HepG2 (cell line): ENCODE results near the gene SEMA3C. TPM values are rescaled to one million over a fixed set of nuclear protein-coding genes. Genes with fewer than 3 reads are reported as not detected.

Source experiments
- ATAC-seq: fragments of 200-7000 bp; cut with Tn5 transposase; 3 replicates; pipeline ENCODE4 v1.9.1; 2020; ENCODE audit warnings: mild to moderate bottlenecking, moderate library complexity
- BruUV-seq: library from RNA; stranded (reverse); fragments of 400-500 nt; replicated peaks from 2 replicates; lab custom pipeline; 2021; lab: Mats Ljungman, UMichigan
- CTCF ChIA-PET: fragments of 300-600 bp; formaldehyde crosslinking; extraction: SDS; loops from one replicate; lab custom pipeline; 2021; ENCODE audit warnings: low total read pairs, inconsistent platforms, low intra/inter-chr PET ratio; lab: Yijun Ruan, JAX
- POLR2A ChIA-PET: fragments of 350-600 bp; sonication (Branson Sonifier 250); formaldehyde crosslinking; loops from one replicate; lab custom pipeline; 2020; ENCODE audit warnings: antibody characterized with exemption, inconsistent platforms; lab: Yijun Ruan, JAX
- DNase-seq: peaks from one replicate; pipeline ENCODE4 v3.0.0-alpha.2; 2015; ENCODE audit warnings: low spot score
- FAIRE-seq: peaks from 3 replicates; lab custom pipeline; 2011; peaks lifted over from hg19 to GRCh38; lab: Jason Lieb, UNC
- H2AFZ ChIP-seq: one replicate; pipeline ENCODE4 v1.6.1; 2011; ENCODE audit warnings: low read length, inconsistent platforms
- H3K27ac ChIP-seq: fragments of 300-600 bp; 3 replicates; pipeline ENCODE4 v1.8.0; 2011; ENCODE audit warnings: mixed run types, mild to moderate bottlenecking, mixed read lengths, low read length, inconsistent platforms; ENCODE audit not compliant: insufficient read depth; ENCODE audit errors: extremely low read length
- H3K27me3 ChIP-seq, 2 experiments: fragments of 200-600 bp in 1 of 2; 2 replicates in 1 of 2; 3 replicates in 1 of 2; pipeline versions ENCODE4 v1.6.0 to v1.8.0; 2011; ENCODE audit warnings: low read length in 2 of 2, mild to moderate bottlenecking in 2 of 2, moderate library complexity in 2 of 2, inconsistent platforms in 1 of 2; ENCODE audit not compliant: insufficient read depth in 2 of 2, control insufficient read depth in 1 of 2
- H3K36me3 ChIP-seq, 2 experiments: fragments of 200-600 bp in 1 of 2; replicated peaks in 1 of 2; 2 replicates in 1 of 2; 3 replicates in 1 of 2; pipeline versions ENCODE4 v1.5.1 to v1.8.0; 2011; ENCODE audit warnings: low read length in 2 of 2, inconsistent platforms in 1 of 2; ENCODE audit not compliant: insufficient read depth in 2 of 2, control insufficient read depth in 1 of 2
- H3K4me1 ChIP-seq: 2 replicates; pipeline ENCODE4 v1.5.1; 2012; ENCODE audit warnings: low read length, inconsistent platforms; ENCODE audit not compliant: insufficient read depth
- H3K4me2 ChIP-seq: 2 replicates; pipeline ENCODE4 v1.6.0; 2011; ENCODE audit warnings: low read depth, low read length, inconsistent platforms
- H3K4me3 ChIP-seq, 3 experiments: fragments of 200-600 bp in 1 of 3; sonication (generic), shearing (Covaris generic) in 1 of 3; replicated peaks in 1 of 3; 2 replicates each; pipeline ENCODE4 v1.5.1; 2011 to 2016; ENCODE audit warnings: low read length in 3 of 3, inconsistent platforms in 2 of 3, low read depth in 2 of 3, mild to moderate bottlenecking in 2 of 3, control low read depth in 1 of 3, mixed read lengths in 1 of 3; ENCODE audit not compliant: insufficient read depth in 1 of 3
- H3K79me2 ChIP-seq: one replicate; pipeline ENCODE4 v1.6.1; 2011; ENCODE audit warnings: low read length, inconsistent platforms; ENCODE audit not compliant: insufficient read depth
- H3K9ac ChIP-seq: 2 replicates; pipeline ENCODE4 v1.6.0; 2011; ENCODE audit warnings: mild to moderate bottlenecking, low read depth, low read length, inconsistent platforms; ENCODE audit not compliant: insufficient read depth
- H3K9me3 ChIP-seq: 2 replicates; pipeline ENCODE4 v1.5.1; 2012; ENCODE audit warnings: mild to moderate bottlenecking, low read length
- H4K20me1 ChIP-seq: 2 replicates; pipeline ENCODE4 v1.6.0; 2011; ENCODE audit warnings: inconsistent platforms, mild to moderate bottlenecking, low read length, moderate library complexity; ENCODE audit not compliant: insufficient read depth
- MYC ChIP-seq: sonication (generic); formaldehyde crosslinking; IDR thresholded peaks from 2 replicates; pipeline ENCODE4 v1.9.0; 2021; ENCODE audit warnings: missing genetic modification reagents, borderline replicate concordance
- SP5 ChIP-seq: IDR thresholded peaks from 2 replicates; pipeline ENCODE4 v1.6.1; 2016; ENCODE audit warnings: low read depth, borderline replicate concordance
- WGBS: methylation state at CpG from one replicate; pipeline ENCODE4 v1.1.6; 2017; ENCODE audit warnings: low lambda C conversion rate; 5-methylcytosine and 5-hydroxymethylcytosine counted together
- in situ Hi-C: cut with HindIII; loops from 2 replicates; pipeline ENCODE4 v1.10.0; 2017; ENCODE audit warnings: low pct_unique_long_range_greater_than_20kb; ENCODE audit not compliant: extremely low pct_ligation_motif_present
- intact Hi-C: fragments of 100-400 bp; cut with micrococcal nuclease; formaldehyde crosslinking; loops from one replicate; pipeline ENCODE4 v1.10.0; 2022; ENCODE audit not compliant: unreplicated experiment
- polyA plus RNA-seq, 8 experiments: library from polyadenylated mRNA; depleted of rRNA in 3 of 8; stranded (reverse) in 7 of 8; unstranded in 1 of 8; fragments of >200 nt; fragmentation: Illumina TruSeq in 4 of 8; extraction: Trizol in 4 of 8; gene quantifications; 2 replicates each; pipeline versions ENCODE4 v1.2.1 to v1.2.3, GENCODE V29; 2011 to 2016; ENCODE audit warnings: low read depth in 4 of 8, missing spikeins in 1 of 8, mixed read lengths in 1 of 8; ENCODE audit not compliant: insufficient read depth in 1 of 8
- total RNA-seq, 5 experiments: library from RNA; depleted of rRNA; stranded (reverse); fragments of >200 nt; fragmentation: Illumina TruSeq; extraction: Trizol; gene quantifications; 2 replicates each; pipeline ENCODE4 v1.2.3, GENCODE V29; 2016; ENCODE audit warnings: low read depth in 1 of 5
- TF ChIP-seq, protein P1 (sequence below): sonication (generic); formaldehyde crosslinking; conservative IDR thresholded peaks from 2 replicates; pipeline ENCODE4 v1.4.0; 2020; ENCODE audit warnings: missing genetic modification reagents
- TF ChIP-seq, protein P2 (sequence below): IDR thresholded peaks from 2 replicates; pipeline ENCODE4 v1.6.1; 2016; ENCODE audit warnings: low read depth, missing genetic modification reagents, missing compliant biosample characterization

SEMA3C gene
- total and polyA plus RNA-seq, 2 of the 13 experiments (the other 11 are each of a cell fraction or from before 2014, with no cell fraction given) = 0.05 to 0.13 TPM

GRCh38 chr7:80721883-80722615 lies 196.8 kb downstream of the SEMA3C start:
- H3K4me3 ChIP-seq = no peak overlapping the region
- no peak overlapping the region for H3K9ac ChIP-seq
- no peaks in the 10 kb centered on the region for H3K36me3 ChIP-seq
- POLR2A ChIA-PET = no interaction called here
- H3K27ac ChIP-seq = no peak overlapping the region
- TF ChIP-seq, protein P1, sequence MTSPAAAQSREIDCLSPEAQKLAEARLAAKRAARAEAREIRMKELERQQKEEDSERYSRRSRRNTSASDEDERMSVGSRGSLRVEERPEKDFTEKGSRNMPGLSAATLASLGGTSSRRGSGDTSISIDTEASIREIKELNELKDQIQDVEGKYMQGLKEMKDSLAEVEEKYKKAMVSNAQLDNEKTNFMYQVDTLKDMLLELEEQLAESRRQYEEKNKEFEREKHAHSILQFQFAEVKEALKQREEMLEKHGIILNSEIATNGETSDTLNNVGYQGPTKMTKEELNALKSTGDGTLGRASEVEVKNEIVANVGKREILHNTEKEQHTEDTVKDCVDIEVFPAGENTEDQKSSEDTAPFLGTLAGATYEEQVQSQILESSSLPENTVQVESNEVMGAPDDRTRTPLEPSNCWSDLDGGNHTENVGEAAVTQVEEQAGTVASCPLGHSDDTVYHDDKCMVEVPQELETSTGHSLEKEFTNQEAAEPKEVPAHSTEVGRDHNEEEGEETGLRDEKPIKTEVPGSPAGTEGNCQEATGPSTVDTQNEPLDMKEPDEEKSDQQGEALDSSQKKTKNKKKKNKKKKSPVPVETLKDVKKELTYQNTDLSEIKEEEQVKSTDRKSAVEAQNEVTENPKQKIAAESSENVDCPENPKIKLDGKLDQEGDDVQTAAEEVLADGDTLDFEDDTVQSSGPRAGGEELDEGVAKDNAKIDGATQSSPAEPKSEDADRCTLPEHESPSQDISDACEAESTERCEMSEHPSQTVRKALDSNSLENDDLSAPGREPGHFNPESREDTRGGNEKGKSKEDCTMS (CRISPR knock-in tag) = no peak
- TF ChIP-seq MYC (CRISPR knock-in tag) = no peak
- no peak for TF ChIP-seq SP5 (CRISPR knock-in tag)
- TF ChIP-seq, protein P2, sequence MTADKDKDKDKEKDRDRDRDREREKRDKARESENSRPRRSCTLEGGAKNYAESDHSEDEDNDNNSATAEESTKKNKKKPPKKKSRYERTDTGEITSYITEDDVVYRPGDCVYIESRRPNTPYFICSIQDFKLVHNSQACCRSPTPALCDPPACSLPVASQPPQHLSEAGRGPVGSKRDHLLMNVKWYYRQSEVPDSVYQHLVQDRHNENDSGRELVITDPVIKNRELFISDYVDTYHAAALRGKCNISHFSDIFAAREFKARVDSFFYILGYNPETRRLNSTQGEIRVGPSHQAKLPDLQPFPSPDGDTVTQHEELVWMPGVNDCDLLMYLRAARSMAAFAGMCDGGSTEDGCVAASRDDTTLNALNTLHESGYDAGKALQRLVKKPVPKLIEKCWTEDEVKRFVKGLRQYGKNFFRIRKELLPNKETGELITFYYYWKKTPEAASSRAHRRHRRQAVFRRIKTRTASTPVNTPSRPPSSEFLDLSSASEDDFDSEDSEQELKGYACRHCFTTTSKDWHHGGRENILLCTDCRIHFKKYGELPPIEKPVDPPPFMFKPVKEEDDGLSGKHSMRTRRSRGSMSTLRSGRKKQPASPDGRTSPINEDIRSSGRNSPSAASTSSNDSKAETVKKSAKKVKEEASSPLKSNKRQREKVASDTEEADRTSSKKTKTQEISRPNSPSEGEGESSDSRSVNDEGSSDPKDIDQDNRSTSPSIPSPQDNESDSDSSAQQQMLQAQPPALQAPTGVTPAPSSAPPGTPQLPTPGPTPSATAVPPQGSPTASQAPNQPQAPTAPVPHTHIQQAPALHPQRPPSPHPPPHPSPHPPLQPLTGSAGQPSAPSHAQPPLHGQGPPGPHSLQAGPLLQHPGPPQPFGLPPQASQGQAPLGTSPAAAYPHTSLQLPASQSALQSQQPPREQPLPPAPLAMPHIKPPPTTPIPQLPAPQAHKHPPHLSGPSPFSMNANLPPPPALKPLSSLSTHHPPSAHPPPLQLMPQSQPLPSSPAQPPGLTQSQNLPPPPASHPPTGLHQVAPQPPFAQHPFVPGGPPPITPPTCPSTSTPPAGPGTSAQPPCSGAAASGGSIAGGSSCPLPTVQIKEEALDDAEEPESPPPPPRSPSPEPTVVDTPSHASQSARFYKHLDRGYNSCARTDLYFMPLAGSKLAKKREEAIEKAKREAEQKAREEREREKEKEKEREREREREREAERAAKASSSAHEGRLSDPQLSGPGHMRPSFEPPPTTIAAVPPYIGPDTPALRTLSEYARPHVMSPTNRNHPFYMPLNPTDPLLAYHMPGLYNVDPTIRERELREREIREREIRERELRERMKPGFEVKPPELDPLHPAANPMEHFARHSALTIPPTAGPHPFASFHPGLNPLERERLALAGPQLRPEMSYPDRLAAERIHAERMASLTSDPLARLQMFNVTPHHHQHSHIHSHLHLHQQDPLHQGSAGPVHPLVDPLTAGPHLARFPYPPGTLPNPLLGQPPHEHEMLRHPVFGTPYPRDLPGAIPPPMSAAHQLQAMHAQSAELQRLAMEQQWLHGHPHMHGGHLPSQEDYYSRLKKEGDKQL = no peak
- TF ChIP-seq, all 625 proteins: peak for 0
- no TSS peak for BruUV-seq
- no peak overlapping the region for H3K4me2 ChIP-seq
- CTCF ChIA-PET = no interaction called here
- in situ Hi-C loops = no loop called here
- FAIRE-seq (no peak), DNase-seq (no peak), ATAC-seq (no peak)
- H3K79me2 ChIP-seq = no peaks in the 10 kb centered on the region
- intact Hi-C loops = no loop called here
- no peaks in the 10 kb centered on the region for H3K9me3 ChIP-seq
- peaks cover 21% of the 10 kb centered on the region for H3K4me1 ChIP-seq
- H3K27me3 ChIP-seq = no peaks in the 10 kb centered on the region
- no peak overlapping the region for H2AFZ ChIP-seq
- WGBS = 29% methylated on average over 3 of the region's 3 CpGs
- no peaks in the 10 kb centered on the region for H4K20me1 ChIP-seq
